TTC549 (cell line): ENCODE results near the gene GLRX2.

Experiments
- FAIRE-seq: peaks from 2 replicates; lab custom pipeline; 2012; peaks lifted over from hg19 to GRCh38; lab: Jason Lieb, UNC

Gene GLRX2

DNA sequence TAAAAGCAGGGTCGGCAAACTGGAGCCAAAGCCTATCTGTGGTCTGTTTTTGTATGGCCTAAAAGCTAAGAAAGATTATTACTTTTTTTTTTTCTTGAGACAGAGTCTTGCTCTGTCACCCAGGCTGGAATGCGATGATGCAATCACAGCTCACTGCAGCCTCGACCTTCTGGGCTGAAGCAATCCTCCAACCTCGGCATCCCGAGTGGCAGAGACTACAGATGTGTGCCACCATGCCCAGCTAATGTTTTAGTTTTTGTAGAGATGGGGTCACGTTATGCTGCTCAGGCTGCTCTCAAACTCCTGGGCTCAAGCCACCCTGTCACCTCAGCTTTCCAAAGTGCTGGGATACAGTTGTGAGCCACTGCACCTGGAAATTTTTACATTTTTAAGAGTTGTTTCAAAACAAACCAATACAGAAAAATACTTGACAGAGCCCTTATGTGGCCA lies 6.5 kb upstream of the GLRX2 start:
- no peak for FAIRE-seq

DNA sequence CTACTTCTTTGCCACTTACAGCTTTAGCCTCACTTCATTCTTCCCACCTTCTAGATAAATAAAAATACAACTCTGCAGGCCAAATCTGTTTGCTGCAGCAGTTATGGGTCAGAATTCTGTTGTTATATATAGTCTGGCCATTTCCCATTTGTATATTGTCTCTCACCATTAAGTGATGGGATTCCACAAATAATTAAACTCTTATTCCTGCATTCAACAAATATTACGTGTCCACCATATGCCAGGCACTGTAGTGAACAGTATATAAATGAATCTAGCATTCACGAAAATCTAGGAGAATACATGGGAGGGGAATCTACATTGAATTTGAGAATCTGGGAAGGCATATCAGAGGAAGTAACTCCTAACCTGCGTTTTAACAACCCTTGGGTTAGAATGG lies 5.7 kb upstream of the GLRX2 start:
- no peak for FAIRE-seq

- no peak for FAIRE-seq
These were observed 5.0 kb upstream of the GLRX2 start for GRCh38 chr1:193110246-193110645.

DNA sequence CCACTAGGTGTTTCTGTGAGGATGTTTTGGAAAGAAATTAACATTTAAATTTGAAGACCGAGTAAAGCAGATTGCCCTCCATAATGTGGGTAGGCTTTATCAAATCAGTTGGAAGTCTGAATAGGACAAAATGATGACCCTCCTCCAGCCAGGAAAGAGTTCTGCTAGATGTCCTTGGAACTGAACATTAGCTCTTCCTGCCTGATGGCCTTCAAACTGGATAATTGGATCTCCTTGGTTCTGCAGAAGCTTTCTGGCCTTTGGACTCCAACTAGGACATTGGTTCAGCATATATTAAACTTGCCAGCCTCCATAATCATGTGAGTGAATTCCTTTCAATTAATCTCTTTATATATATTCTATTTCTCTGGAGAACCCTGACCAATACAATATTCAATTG lies 4.4 kb upstream of the GLRX2 start:
- FAIRE-seq = no peak

DNA sequence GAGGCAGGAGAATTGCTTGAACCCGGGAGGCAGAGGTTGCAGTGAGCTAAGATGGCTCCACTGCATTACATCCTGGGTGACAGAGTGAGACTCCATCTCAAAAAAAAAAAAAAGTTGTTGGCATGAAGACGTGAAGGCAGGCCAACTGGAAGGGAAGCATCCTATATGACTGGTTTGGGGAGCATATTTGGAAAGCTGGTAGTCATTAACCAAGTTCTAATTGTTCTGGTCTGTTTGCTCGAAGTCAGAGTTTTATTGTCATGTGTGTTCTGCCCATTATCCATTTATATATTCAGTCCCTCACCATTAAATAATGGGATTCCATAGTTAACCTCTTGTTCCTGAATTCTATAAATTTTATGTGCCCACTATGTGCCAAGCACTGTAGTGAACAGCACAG lies 3.3 kb upstream of the GLRX2 start:
- FAIRE-seq = no peak

DNA sequence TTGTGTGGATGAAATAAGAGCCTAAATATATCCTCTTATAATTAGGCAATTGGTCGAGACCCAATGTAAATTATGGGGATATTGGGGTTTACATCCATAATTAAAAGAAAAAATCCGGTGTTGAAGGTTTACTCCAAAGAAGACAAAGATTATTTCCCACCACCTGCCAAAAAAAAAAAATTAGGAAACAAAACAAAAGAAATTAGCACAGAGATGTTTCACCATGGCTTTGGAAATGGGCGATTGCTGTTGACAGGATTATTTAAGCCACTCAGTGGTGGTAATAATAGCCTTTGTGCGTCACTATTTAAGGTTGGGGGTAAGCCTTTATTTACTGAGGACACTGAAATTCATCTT lies 585 bp upstream of the GLRX2 start:
- no peak for FAIRE-seq

DNA sequence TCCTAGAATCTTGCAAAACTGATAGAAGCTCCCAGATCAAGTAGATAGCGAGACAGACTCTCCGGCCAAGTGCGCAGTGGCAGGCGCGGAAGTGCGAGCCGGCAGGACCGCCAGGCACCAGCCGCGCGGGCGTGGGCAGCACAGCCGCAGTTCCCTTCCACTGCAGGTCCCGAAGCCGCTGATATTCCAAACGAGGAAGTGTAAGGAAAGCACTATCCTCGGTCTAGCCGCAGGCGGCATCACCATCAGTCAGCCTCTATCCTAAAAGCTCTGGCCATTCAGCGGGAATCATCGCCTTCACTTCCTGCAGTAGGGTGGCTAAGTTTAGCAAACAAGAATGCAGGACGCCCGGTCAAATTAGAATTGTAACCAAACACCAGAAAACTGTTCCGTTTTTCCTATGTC lies 710 bp downstream of the GLRX2 start:
- no peak for FAIRE-seq

- FAIRE-seq = no peak
These were observed 1.3 kb downstream of the GLRX2 start for GRCh38 chr1:193103759-193104501.

- FAIRE-seq = no peak
These were observed 2.6 kb downstream of the GLRX2 start for GRCh38 chr1:193102662-193103061.

DNA sequence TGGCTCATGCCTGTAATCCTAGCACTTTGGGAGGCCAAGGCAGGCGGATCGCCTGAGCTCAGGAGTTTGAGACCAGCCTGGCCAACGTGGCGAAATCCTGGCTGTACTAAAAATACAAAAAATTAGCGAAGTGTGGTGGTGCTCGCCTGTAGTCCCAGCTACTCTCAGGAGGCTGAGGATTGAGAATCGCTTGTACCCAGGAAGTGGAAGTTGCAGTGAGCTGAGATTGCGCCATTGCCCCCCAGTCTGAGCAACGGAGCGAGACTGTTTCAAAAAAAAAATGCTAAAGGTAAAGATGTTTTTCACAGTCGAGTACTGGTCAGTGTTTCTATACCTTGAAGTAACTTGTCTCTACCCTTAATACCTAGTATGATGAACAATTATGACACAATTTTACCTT lies 11.1 kb downstream of the GLRX2 start:
- no peak for FAIRE-seq

DNA sequence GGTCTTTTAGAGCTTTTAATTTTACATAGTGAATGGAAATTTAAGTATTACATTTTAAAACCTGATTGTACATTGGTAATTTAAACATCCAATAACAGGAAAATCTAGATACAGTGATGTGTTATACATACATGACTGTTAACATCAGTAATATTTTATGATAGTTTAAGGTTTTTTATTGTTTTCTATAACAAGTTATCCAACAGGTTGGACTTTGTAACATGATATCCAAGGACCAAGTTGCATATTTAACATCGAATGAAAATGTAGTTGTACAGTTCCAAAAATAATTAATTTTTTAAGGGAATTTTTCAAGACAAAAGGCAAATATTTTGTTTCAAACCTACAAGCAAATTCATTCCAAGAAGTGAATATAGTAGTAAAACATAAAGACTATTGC lies 14.3 kb downstream of the GLRX2 start:
- FAIRE-seq = no peak

DNA sequence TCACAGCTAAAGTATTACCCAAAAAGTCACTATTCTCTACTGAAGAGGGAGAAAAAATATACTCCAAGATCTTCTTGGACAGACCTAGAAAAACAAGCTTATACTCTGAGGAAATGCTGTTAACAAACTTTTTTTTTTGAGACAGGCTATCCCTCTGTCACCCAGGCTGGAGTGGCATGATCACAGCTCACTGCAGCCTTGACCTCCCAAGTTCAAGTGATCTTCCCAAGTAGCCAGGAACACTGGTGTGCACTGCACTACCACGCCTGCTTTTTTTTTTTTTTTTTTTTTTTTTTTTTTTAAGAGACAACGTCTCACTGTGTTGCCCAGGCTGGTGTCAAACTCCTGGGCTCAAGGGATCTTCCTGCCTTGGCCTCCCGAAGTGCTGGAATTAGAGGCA lies 17.3 kb downstream of the GLRX2 start:
- FAIRE-seq = no peak

- peak; percentile 93 for FAIRE-seq
These were observed 18.9 kb downstream of the GLRX2 start for GRCh38 chr1:193086342-193086741.

- FAIRE-seq = peak; percentile 84
These were observed 20.0 kb downstream of the GLRX2 start for GRCh38 chr1:193085263-193085662.

GRCh38 chr1:193083365-193084088 lies 21.7 kb downstream of the GLRX2 start:
- FAIRE-seq = no peak

- no peak for FAIRE-seq
These were observed 26.0 kb downstream of the GLRX2 start for GRCh38 chr1:193079187-193079586.

DNA sequence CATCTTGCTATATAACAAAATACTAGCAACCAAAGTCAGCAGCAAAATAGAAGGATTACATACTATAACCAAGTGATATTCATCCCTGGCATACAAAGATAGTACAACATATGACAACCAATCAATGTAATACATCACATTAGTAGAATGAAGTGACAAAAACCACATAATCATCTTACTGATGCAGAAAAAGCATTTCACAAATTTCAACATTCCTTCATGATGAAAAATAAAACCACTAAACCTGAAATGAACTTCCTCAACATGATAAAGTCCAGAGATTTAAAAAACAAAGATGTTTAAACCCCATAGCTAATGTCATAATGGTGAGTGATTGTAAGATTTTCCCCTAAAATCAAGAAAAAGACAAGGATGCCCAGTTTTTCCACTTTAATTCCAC lies 27.2 kb downstream of the GLRX2 start:
- FAIRE-seq = no peak

DNA sequence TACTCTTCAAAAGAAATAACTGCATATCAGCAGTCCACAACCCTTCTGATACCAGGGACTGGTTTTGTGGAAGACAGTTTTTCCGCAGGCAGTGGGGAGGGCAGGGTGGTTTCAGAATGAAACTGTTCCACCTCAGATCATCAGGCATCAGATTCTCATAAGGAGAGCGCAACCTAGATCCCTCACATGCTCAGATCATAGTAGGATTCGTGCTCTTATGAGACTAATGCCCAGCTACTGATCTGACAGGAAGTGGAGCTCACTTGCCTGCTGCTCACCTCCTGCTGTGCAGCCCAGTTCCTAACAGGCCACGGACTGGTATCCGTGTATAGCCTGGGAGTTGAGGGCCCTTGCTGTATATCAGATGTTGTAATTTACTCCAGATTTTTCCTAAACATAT lies 34.3 kb downstream of the GLRX2 start:
- FAIRE-seq = no peak

- FAIRE-seq = no peak
These were observed 34.8 kb downstream of the GLRX2 start for GRCh38 chr1:193070386-193070753.

DNA sequence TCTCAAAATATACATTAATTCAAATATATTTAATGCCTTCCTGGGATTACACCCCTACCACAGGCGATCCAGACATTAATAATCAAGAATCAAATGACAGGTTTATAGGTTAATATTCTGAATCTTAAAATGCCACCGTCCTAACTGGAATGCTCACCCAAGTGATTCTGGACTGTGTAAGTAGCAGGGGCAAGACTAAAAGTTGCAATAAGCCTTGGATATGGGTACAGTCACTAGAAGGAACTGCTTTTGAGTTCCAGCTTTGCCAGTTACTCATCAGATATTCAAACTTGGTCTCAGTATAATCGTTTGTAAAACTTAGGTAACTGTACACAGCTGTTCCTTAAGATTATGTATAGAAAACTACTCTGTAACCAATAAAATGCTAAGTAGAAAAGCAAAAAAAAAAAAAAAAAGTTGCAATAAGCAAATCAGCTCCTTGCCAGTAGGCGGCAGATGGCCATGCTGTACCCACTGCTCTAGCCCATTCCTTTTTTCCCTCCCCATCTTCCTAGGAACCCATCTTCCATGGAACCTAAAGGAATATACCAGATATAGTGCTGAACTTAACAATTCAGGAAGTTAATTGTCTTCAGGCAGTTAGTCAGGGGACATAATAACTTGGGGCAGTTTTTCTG lies 35.3 kb downstream of the GLRX2 start:
- FAIRE-seq = peak; percentile 68

DNA sequence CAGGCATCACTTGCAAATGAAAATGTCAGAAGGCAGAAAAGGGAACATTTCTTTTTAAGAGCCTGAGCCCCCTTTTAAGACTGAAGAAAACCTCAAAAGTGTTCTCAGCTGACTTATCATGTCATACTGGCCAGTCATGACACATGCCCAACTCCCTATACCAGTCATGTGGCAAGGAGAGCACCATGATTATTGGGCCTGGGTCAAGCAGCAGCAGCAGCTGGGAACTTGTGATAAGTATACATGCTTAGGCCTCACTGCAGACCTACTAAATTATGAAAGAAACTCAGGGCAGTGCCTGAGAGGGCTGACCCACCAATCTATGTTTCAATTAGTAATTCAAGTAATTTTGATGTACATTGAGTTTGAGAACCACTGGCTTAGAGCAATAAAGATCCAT lies 37.2 kb downstream of the GLRX2 start:
- FAIRE-seq = no peak

DNA sequence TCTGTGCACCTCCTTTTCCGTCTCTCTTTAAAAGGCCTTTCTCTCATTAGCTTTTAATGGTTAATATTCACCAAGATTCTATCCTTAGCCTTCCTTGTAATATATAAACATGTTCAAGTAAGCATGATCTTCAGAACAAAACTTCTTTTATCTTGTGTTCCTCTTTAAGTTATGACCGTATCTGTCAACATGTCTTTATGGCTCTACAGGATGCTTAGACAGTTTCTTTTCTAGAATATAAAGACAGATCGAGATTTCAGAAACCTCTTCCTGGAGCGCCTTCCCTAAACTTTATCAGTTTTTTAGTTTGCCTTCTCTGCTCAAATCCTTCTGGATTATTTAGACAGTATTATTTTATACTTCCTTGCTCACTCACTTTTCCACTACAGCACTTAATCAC lies 38.6 kb downstream of the GLRX2 start:
- FAIRE-seq = no peak

DNA sequence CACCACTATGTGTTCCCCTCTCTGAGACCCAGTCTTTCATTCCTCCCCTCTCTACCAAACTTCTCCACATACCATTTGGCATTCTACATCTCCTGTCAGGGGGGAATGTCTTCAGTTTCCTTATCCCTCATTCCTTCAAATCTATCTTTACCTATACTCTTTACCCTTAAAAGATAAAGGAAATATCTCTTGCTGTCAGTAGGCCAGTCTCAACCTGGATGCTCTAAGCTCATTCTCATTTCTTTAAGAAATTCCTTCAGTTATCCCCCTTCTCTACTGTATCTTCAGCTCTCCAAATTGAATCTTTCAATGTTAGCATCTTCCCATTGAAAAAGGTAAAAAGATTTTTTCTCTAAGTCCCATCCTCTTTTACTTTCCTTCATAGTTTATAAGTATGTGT lies 39.3 kb downstream of the GLRX2 start:
- no peak for FAIRE-seq
